Activated CD4-positive, alpha-beta memory T cell treated with anti-CD3 and anti-CD28 coated beads for 36 hours (primary cell): ENCODE data around the gene ADH1B. TPM values are rescaled to one million over a fixed set of nuclear protein-coding genes. Genes with fewer than 3 reads are reported as not detected.

Experiments used
- CTCF ChIA-PET: fragments of 350-600 bp; sonication (Branson Sonifier 250); formaldehyde crosslinking; loops from one replicate; lab custom pipeline; 2021; ENCODE audit warnings: antibody characterized with exemption, inconsistent platforms; lab: Charles Lee
- POLR2A ChIA-PET: fragments of 350-600 bp; sonication (Branson Sonifier 250); formaldehyde crosslinking; loops from one replicate; lab custom pipeline; 2021; ENCODE audit warnings: antibody characterized with exemption; lab: Charles Lee
- DNase-seq: peaks from one replicate; pipeline ENCODE4 v3.0.0-alpha.2; 2020
- H3K27ac Mint-ChIP-seq: one replicate; pipeline ENCODE4 v1.8.0; 2021; ENCODE audit warnings: mixed read lengths
- H3K27me3 Mint-ChIP-seq: one replicate; pipeline ENCODE4 v1.8.0; 2021; ENCODE audit warnings: mixed read lengths
- H3K36me3 Mint-ChIP-seq: one replicate; pipeline ENCODE4 v1.8.0; 2021; ENCODE audit warnings: mixed read lengths
- H3K4me1 Mint-ChIP-seq: one replicate; pipeline ENCODE4 v1.8.0; 2021; ENCODE audit warnings: low read depth, mixed read lengths
- H3K4me3 Mint-ChIP-seq: one replicate; pipeline ENCODE4 v1.8.0; 2021; ENCODE audit warnings: mild to moderate bottlenecking, mixed read lengths
- H3K9me3 Mint-ChIP-seq: one replicate; pipeline ENCODE4 v1.8.0; 2021; ENCODE audit warnings: mixed read lengths
- intact Hi-C: fragments of 100-400 bp; cut with micrococcal nuclease; formaldehyde crosslinking; loops from one replicate; pipeline ENCODE4 v1.15.1; 2023
- total RNA-seq, 2 experiments: library from RNA; stranded (reverse); gene quantifications; one replicate each; pipeline ENCODE4 v1.2.3, GENCODE V29; 2021

Gene ADH1B
- total RNA-seq, 2 experiments from 2014 or later = not detected

DNA sequence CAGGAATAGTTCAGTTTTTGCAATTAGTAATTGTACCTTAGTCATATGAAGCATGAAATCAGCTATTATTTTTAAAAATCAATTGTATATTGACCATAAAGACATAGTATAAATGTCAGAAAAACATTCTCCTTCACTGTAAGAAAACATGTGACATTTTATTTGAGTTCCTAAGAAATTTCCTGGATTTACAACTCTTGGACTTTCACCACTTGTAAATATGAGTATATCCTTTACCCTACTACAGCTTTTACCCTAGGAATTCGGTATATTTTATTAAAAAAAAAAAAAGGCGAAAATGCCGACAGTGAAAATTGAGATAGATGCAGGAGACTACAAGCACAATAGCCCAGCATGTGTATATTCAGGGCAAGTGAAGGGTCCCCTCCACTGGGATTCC is 45.3 kb downstream of the ADH1B start:
- DNase-seq = no peak
- peaks cover 4% of the 10 kb centered on the region for H3K27me3 Mint-ChIP-seq
- H3K4me1 Mint-ChIP-seq = no peaks in the 10 kb centered on the region
- intact Hi-C loops = no loop called here
- H3K9me3 Mint-ChIP-seq = no peaks in the 10 kb centered on the region
- H3K27ac Mint-ChIP-seq = no peak overlapping the region
- ChIA-PET CTCF (no interaction called here), POLR2A (no interaction called here)
- no peak overlapping the region for H3K4me3 Mint-ChIP-seq
- no peaks in the 10 kb centered on the region for H3K36me3 Mint-ChIP-seq

DNA sequence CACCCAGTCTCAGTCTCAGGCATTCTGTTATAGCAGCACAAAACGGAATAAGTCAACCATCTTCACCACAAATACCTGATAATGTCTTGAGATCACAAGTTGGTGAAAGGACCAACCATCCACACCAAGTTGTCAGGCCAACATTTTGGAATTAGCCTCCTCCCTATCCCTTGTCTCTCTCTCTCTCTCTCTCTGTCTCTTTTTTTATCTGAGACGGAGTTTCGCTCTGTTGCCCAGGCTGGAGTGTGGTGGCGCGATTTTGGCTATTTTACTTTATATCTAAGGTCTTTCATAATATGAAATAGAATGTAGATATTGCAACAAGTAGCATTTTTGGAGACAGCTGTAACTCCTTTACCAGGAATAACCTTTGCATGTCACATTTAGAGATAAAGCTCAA is 46.2 kb downstream of the ADH1B start:
- intact Hi-C loops = no loop called here
- Mint-ChIP-seq H3K27ac (no peak overlapping the region), H3K27me3 (peaks cover 2% of the 10 kb centered on the region), H3K9me3 (no peaks in the 10 kb centered on the region), H3K36me3 (no peaks in the 10 kb centered on the region), H3K4me3 (no peak overlapping the region), H3K4me1 (no peaks in the 10 kb centered on the region)
- ChIA-PET CTCF (interaction anchor here (0.6 kb wide), 1 partner anchor 653 kb away, joined by 3 read pairs; no protein-coding TSS in a partner anchor), POLR2A (no interaction called here)
- no peak for DNase-seq

DNA sequence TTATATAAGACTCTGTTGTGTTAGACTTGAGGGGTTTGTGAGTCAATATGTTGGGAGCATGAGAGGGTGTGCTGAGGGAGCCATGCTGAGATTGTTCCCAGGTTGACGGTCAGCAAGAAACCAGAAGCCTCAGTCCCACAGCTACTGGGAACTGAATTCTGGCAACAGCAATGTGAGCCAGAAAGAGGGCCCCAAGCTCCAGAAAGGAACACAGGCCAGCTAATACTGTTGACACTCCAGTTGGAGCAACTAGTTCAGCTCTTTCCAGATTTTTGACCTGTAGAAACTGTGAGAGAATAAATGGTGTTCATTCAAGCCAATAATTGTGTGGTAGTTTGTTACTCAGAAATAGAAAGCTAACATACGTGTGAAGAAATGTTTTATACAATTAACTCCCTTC is 47.5 kb downstream of the ADH1B start:
- intact Hi-C loops = no loop called here
- Mint-ChIP-seq H3K9me3 (no peaks in the 10 kb centered on the region), H3K4me3 (no peak overlapping the region), H3K27ac (no peak overlapping the region), H3K4me1 (no peaks in the 10 kb centered on the region), H3K36me3 (no peaks in the 10 kb centered on the region), H3K27me3 (no peaks in the 10 kb centered on the region)
- POLR2A ChIA-PET = no interaction called here
- no peak for DNase-seq
- CTCF ChIA-PET = no interaction called here

DNA sequence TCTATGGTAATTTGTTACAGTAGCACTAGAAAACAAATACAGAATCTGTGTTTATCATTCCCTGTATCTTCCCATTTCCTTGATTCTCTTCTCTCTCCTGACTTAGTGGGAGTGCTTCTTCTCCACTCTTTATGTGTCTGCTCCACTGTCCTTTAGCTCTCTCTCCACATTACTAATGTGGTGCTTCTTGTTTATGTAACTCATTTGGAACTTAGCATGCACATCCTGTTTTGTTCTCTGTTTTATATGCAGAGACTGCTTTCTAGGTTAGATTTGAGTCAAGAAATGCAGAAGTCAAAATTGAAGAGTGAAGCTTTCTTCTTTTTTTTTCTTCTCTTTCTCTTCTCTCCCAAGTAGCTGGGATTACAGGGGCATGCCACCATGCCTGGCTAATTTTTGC is 56.3 kb downstream of the ADH1B start:
- POLR2A ChIA-PET = no interaction called here
- Mint-ChIP-seq H3K4me1 (no peaks in the 10 kb centered on the region), H3K27me3 (peaks cover 3% of the 10 kb centered on the region), H3K36me3 (no peaks in the 10 kb centered on the region), H3K4me3 (no peak overlapping the region), H3K27ac (no peak overlapping the region), H3K9me3 (peaks cover 9% of the 10 kb centered on the region)
- no peak for DNase-seq
- CTCF ChIA-PET = no interaction called here
- intact Hi-C loops = no loop called here

Other genes with a start within 250 kb of the ADH1B start
- 100 to 1,000 TPM; 112 to 119 TPM for gene ADH5, start 232.6 kb downstream of the ADH1B start, total RNA-seq
- not detected for gene ADH4, start 177.1 kb downstream of the ADH1B start, total RNA-seq
- gene ADH6, start 102.2 kb downstream of the ADH1B start, total RNA-seq = not detected
- gene ADH1A, start 30.4 kb downstream of the ADH1B start, total RNA-seq = not detected
- gene ADH1C, start 31.3 kb upstream of the ADH1B start, total RNA-seq = not detected
- not detected for gene ADH7, start 113.9 kb upstream of the ADH1B start, total RNA-seq
- not detected for gene C4orf17, start 189.6 kb upstream of the ADH1B start, total RNA-seq
- gene TRMT10A, start 242.6 kb upstream of the ADH1B start, total RNA-seq = 1 to 10 TPM; 5.6 to 8.9 TPM